HepG2 (cell line): ENCODE results near the gene IGDCC3. TPM values are rescaled to one million over a fixed set of nuclear protein-coding genes. Genes with fewer than 3 reads are reported as not detected.

ENCODE experiments used
- ATAC-seq: fragments of 200-7000 bp; cut with Tn5 transposase; 3 replicates; pipeline ENCODE4 v1.9.1; 2020; ENCODE audit warnings: mild to moderate bottlenecking, moderate library complexity
- BruUV-seq: library from RNA; stranded (reverse); fragments of 400-500 nt; replicated peaks from 2 replicates; lab custom pipeline; 2021; lab: Mats Ljungman, UMichigan
- CTCF ChIA-PET: fragments of 300-600 bp; formaldehyde crosslinking; extraction: SDS; loops from one replicate; lab custom pipeline; 2021; ENCODE audit warnings: low total read pairs, inconsistent platforms, low intra/inter-chr PET ratio; lab: Yijun Ruan, JAX
- POLR2A ChIA-PET: fragments of 350-600 bp; sonication (Branson Sonifier 250); formaldehyde crosslinking; loops from one replicate; lab custom pipeline; 2020; ENCODE audit warnings: antibody characterized with exemption, inconsistent platforms; lab: Yijun Ruan, JAX
- DNase-seq: peaks from one replicate; pipeline ENCODE4 v3.0.0-alpha.2; 2015; ENCODE audit warnings: low spot score
- FAIRE-seq: peaks from 3 replicates; lab custom pipeline; 2011; peaks lifted over from hg19 to GRCh38; lab: Jason Lieb, UNC
- H2AFZ ChIP-seq: one replicate; pipeline ENCODE4 v1.6.1; 2011; ENCODE audit warnings: low read length, inconsistent platforms
- H3K27ac ChIP-seq: fragments of 300-600 bp; 3 replicates; pipeline ENCODE4 v1.8.0; 2011; ENCODE audit warnings: mixed run types, mild to moderate bottlenecking, mixed read lengths, low read length, inconsistent platforms; ENCODE audit not compliant: insufficient read depth; ENCODE audit errors: extremely low read length
- H3K27me3 ChIP-seq, 2 experiments: fragments of 200-600 bp in 1 of 2; 2 replicates in 1 of 2; 3 replicates in 1 of 2; pipeline versions ENCODE4 v1.6.0 to v1.8.0; 2011; ENCODE audit warnings: low read length in 2 of 2, mild to moderate bottlenecking in 2 of 2, moderate library complexity in 2 of 2, inconsistent platforms in 1 of 2; ENCODE audit not compliant: insufficient read depth in 2 of 2, control insufficient read depth in 1 of 2
- H3K36me3 ChIP-seq, 2 experiments: fragments of 200-600 bp in 1 of 2; replicated peaks in 1 of 2; 2 replicates in 1 of 2; 3 replicates in 1 of 2; pipeline versions ENCODE4 v1.5.1 to v1.8.0; 2011; ENCODE audit warnings: low read length in 2 of 2, inconsistent platforms in 1 of 2; ENCODE audit not compliant: insufficient read depth in 2 of 2, control insufficient read depth in 1 of 2
- H3K4me1 ChIP-seq: 2 replicates; pipeline ENCODE4 v1.5.1; 2012; ENCODE audit warnings: low read length, inconsistent platforms; ENCODE audit not compliant: insufficient read depth
- H3K4me2 ChIP-seq: 2 replicates; pipeline ENCODE4 v1.6.0; 2011; ENCODE audit warnings: low read depth, low read length, inconsistent platforms
- H3K4me3 ChIP-seq, 3 experiments: fragments of 200-600 bp in 1 of 3; sonication (generic), shearing (Covaris generic) in 1 of 3; replicated peaks in 1 of 3; 2 replicates each; pipeline ENCODE4 v1.5.1; 2011 to 2016; ENCODE audit warnings: low read length in 3 of 3, inconsistent platforms in 2 of 3, low read depth in 2 of 3, mild to moderate bottlenecking in 2 of 3, control low read depth in 1 of 3, mixed read lengths in 1 of 3; ENCODE audit not compliant: insufficient read depth in 1 of 3
- H3K79me2 ChIP-seq: one replicate; pipeline ENCODE4 v1.6.1; 2011; ENCODE audit warnings: low read length, inconsistent platforms; ENCODE audit not compliant: insufficient read depth
- H3K9ac ChIP-seq: 2 replicates; pipeline ENCODE4 v1.6.0; 2011; ENCODE audit warnings: mild to moderate bottlenecking, low read depth, low read length, inconsistent platforms; ENCODE audit not compliant: insufficient read depth
- H3K9me3 ChIP-seq: 2 replicates; pipeline ENCODE4 v1.5.1; 2012; ENCODE audit warnings: mild to moderate bottlenecking, low read length
- H4K20me1 ChIP-seq: 2 replicates; pipeline ENCODE4 v1.6.0; 2011; ENCODE audit warnings: inconsistent platforms, mild to moderate bottlenecking, low read length, moderate library complexity; ENCODE audit not compliant: insufficient read depth
- CREB3 ChIP-seq: sonication (generic); formaldehyde crosslinking; IDR thresholded peaks from 2 replicates; pipeline ENCODE4 v1.5.0; 2020; ENCODE audit warnings: missing genetic modification reagents
- GZF1 ChIP-seq: sonication (generic); formaldehyde crosslinking; IDR thresholded peaks from 2 replicates; pipeline ENCODE4 v1.5.1; 2020; ENCODE audit warnings: mild to moderate bottlenecking, missing genetic modification reagents
- HHEX ChIP-seq: IDR thresholded peaks from 2 replicates; pipeline ENCODE4 v1.6.1; 2016; ENCODE audit warnings: control low read depth
- HNF1B ChIP-seq: sonication (generic); formaldehyde crosslinking; IDR thresholded peaks from 2 replicates; pipeline ENCODE4 v1.5.1; 2020; ENCODE audit warnings: mild to moderate bottlenecking, moderate library complexity, missing genetic modification reagents
- HNRNPUL1 ChIP-seq: fragments of 200-400 bp; formaldehyde crosslinking; IDR thresholded peaks from 2 replicates; pipeline ENCODE4 v1.6.1; 2017; ENCODE audit warnings: low read depth, mild to moderate bottlenecking, low read length, moderate library complexity
- ISL2 ChIP-seq: sonication (generic); formaldehyde crosslinking; IDR thresholded peaks from 2 replicates; pipeline ENCODE4 v1.5.0; 2020; ENCODE audit warnings: missing genetic modification reagents
- MLX ChIP-seq: IDR thresholded peaks from 2 replicates; pipeline ENCODE4 v1.6.1; 2016
- REPIN1 ChIP-seq: sonication (generic); formaldehyde crosslinking; IDR thresholded peaks from 2 replicates; pipeline ENCODE4 v1.8.0; 2022; ENCODE audit warnings: missing genetic modification reagents, low read depth, mild to moderate bottlenecking, borderline replicate concordance
- ZNF800 ChIP-seq: sonication (generic); formaldehyde crosslinking; IDR thresholded peaks from 2 replicates; pipeline ENCODE4 v1.4.0; 2020; ENCODE audit warnings: missing genetic modification reagents
- WGBS: methylation state at CpG from one replicate; pipeline ENCODE4 v1.1.6; 2017; ENCODE audit warnings: low lambda C conversion rate; 5-methylcytosine and 5-hydroxymethylcytosine counted together
- in situ Hi-C: cut with HindIII; loops from 2 replicates; pipeline ENCODE4 v1.10.0; 2017; ENCODE audit warnings: low pct_unique_long_range_greater_than_20kb; ENCODE audit not compliant: extremely low pct_ligation_motif_present
- intact Hi-C: fragments of 100-400 bp; cut with micrococcal nuclease; formaldehyde crosslinking; loops from one replicate; pipeline ENCODE4 v1.10.0; 2022; ENCODE audit not compliant: unreplicated experiment
- polyA plus RNA-seq, 8 experiments: library from polyadenylated mRNA; depleted of rRNA in 3 of 8; stranded (reverse) in 7 of 8; unstranded in 1 of 8; fragments of >200 nt; fragmentation: Illumina TruSeq in 4 of 8; extraction: Trizol in 4 of 8; gene quantifications; 2 replicates each; pipeline versions ENCODE4 v1.2.1 to v1.2.3, GENCODE V29; 2011 to 2016; ENCODE audit warnings: low read depth in 4 of 8, missing spikeins in 1 of 8, mixed read lengths in 1 of 8; ENCODE audit not compliant: insufficient read depth in 1 of 8
- total RNA-seq, 5 experiments: library from RNA; depleted of rRNA; stranded (reverse); fragments of >200 nt; fragmentation: Illumina TruSeq; extraction: Trizol; gene quantifications; 2 replicates each; pipeline ENCODE4 v1.2.3, GENCODE V29; 2016; ENCODE audit warnings: low read depth in 1 of 5

IGDCC3 gene
- total and polyA plus RNA-seq, 2 of the 13 experiments (the other 11 are each of a cell fraction or from before 2014, with no cell fraction given) = 30.1 to 51.8 TPM

GRCh38 chr15:65344914-65345275 lies 32.9 kb downstream of the IGDCC3 start:
- FAIRE-seq = no peak
- Histone ChIP-seq H3K27me3 (no peaks in the 10 kb centered on the region), H3K27ac (no peak overlapping the region), H3K9me3 (no peaks in the 10 kb centered on the region), H2AFZ (no peak overlapping the region), H3K79me2 (peaks cover 27% of the 10 kb centered on the region), H4K20me1 (0 out of 2 replicates have a peak, but pooled peaks cover 5% of the 10 kb centered on the region), H3K4me1 (peaks cover 51% of the 10 kb centered on the region), H3K9ac (no peak overlapping the region), H3K4me3 (no peak overlapping the region), H3K4me2 (no peak overlapping the region), H3K36me3 (peaks cover 5 to 22% of the 10 kb centered on the region in 2 experiments; a peak in 4 of 5 replicates)
- TF ChIP-seq HNRNPUL1 = no peak
- TF ChIP-seq MLX = no peak
- no peak for TF ChIP-seq CREB3
- no peak for TF ChIP-seq ISL2
- TF ChIP-seq HNF1B (CRISPR knock-in tag) = no peak
- no peak for TF ChIP-seq GZF1 (CRISPR knock-in tag)
- TF ChIP-seq ZNF800 (CRISPR knock-in tag) = no peak
- TF ChIP-seq HHEX (CRISPR knock-in tag) = no peak
- TF ChIP-seq REPIN1 (CRISPR knock-in tag) = no peak
- no TSS peak for BruUV-seq
- ChIA-PET POLR2A (no interaction called here), CTCF (no interaction called here)
- DNase-seq = no peak
- intact Hi-C loops (loop anchor here (5.0 kb wide), 1 partner anchor 42 kb away; no protein-coding TSS in a partner anchor), in situ Hi-C loops (no loop called here)
- 94% methylated on average over 2 of the region's 2 CpGs for WGBS
- no peak for ATAC-seq
